Measurements from ENCODE around the gene PTPN9.
"Not testable (repeated sequence)": the region's sequence is repeated elsewhere in the genome, so short reads cannot be mapped to it uniquely, and the experiment has no call there.

PTPN9 gene

GRCh38 chr15:75591655-75592364, 12.7 kb upstream of the PTPN9 start:
- no peak for TF ChIP-seq ARNTL (CRISPR knock-in tag; IDR thresholded peaks at IDR 0.05; ENCODE audit: borderline replicate concordance, low read depth)
- no peak for TF ChIP-seq TOX (CRISPR knock-in tag; IDR thresholded peaks at IDR 0.05; ENCODE audit: borderline replicate concordance)
- TF ChIP-seq ZC3H10 (CRISPR knock-in tag; IDR thresholded peaks at IDR 0.05): no peak
- TF ChIP-seq SNAI2 (CRISPR knock-in tag; IDR thresholded peaks at IDR 0.05): no peak
- TF ChIP-seq OSR1 (CRISPR knock-in tag; IDR thresholded peaks at IDR 0.05): no peak
- TF ChIP-seq ZNF70 (CRISPR knock-in tag; IDR thresholded peaks at IDR 0.05): no peak
- TF ChIP-seq TCF4 (CRISPR knock-in tag; IDR thresholded peaks at IDR 0.05; ENCODE audit: borderline replicate concordance): no peak
- no peak for TF ChIP-seq PPARA (CRISPR knock-in tag; IDR thresholded peaks at IDR 0.05; ENCODE audit: borderline replicate concordance)
- no peak for TF ChIP-seq RARB (CRISPR knock-in tag; IDR thresholded peaks at IDR 0.05)
- no peak for TF ChIP-seq BACH2 (CRISPR knock-in tag; IDR thresholded peaks at IDR 0.05; ENCODE audit: borderline replicate concordance)
- TF ChIP-seq CREB5 (CRISPR knock-in tag; IDR thresholded peaks at IDR 0.05; ENCODE audit: low read depth): no peak
- ATAC-seq: no peak

GRCh38 chr15:75590239-75590638, 11.1 kb upstream of the PTPN9 start:
- ATAC-seq: no peak
- no peak for TF ChIP-seq CSDC2 (CRISPR knock-in tag; IDR thresholded peaks at IDR 0.05)
- no peak for TF ChIP-seq OSR1 (CRISPR knock-in tag; IDR thresholded peaks at IDR 0.05)
- no peak for TF ChIP-seq PATZ1 (CRISPR knock-in tag; IDR thresholded peaks at IDR 0.05; ENCODE audit: borderline replicate concordance)
- TF ChIP-seq GLIS3 (CRISPR knock-in tag; IDR thresholded peaks at IDR 0.05): no peak
- TF ChIP-seq SNAI2 (CRISPR knock-in tag; IDR thresholded peaks at IDR 0.05): no peak

GRCh38 chr15:75589071-75589470, 10.0 kb upstream of the PTPN9 start:
- TF ChIP-seq ZNF70 (CRISPR knock-in tag; IDR thresholded peaks at IDR 0.05) (no peak), ISL1 (CRISPR knock-in tag; IDR thresholded peaks at IDR 0.05) (no peak), ZFP30 (CRISPR knock-in tag; IDR thresholded peaks at IDR 0.05) (no peak), PPARA (CRISPR knock-in tag; IDR thresholded peaks at IDR 0.05; ENCODE audit: borderline replicate concordance) (no peak), GLIS3 (CRISPR knock-in tag; IDR thresholded peaks at IDR 0.05) (no peak), OSR1 (CRISPR knock-in tag; IDR thresholded peaks at IDR 0.05) (no peak), POU6F1 (CRISPR knock-in tag; IDR thresholded peaks at IDR 0.05; ENCODE audit: borderline replicate concordance, low read depth) (no peak), ZNF8 (CRISPR knock-in tag; IDR thresholded peaks at IDR 0.05) (no peak), ESRRG (CRISPR knock-in tag; IDR thresholded peaks at IDR 0.05) (no peak), CSDC2 (CRISPR knock-in tag; IDR thresholded peaks at IDR 0.05) (no peak), CSRNP3 (CRISPR knock-in tag; IDR thresholded peaks at IDR 0.05) (no peak), BACH2 (CRISPR knock-in tag; IDR thresholded peaks at IDR 0.05; ENCODE audit: borderline replicate concordance) (no peak), ARNTL (CRISPR knock-in tag; IDR thresholded peaks at IDR 0.05; ENCODE audit: borderline replicate concordance, low read depth) (no peak), TSHZ2 (CRISPR knock-in tag; IDR thresholded peaks at IDR 0.05) (no peak), TCF4 (CRISPR knock-in tag; IDR thresholded peaks at IDR 0.05; ENCODE audit: borderline replicate concordance) (no peak), ZC3H10 (CRISPR knock-in tag; IDR thresholded peaks at IDR 0.05) (no peak), SNAI2 (CRISPR knock-in tag; IDR thresholded peaks at IDR 0.05) (no peak)
- no peak for ATAC-seq

- ATAC-seq: not testable (repeated sequence)
Measured at GRCh38 chr15:75586422-75586821, 7.3 kb upstream of the PTPN9 start.

Data from SK-N-SH treated with all-trans-retinoic acid at 6 μM for 48 hours (cell line).